ENCODE data around the gene IRX4. TPM values are rescaled to one million over a fixed set of nuclear protein-coding genes. Genes with fewer than 3 reads are reported as not detected.

The IRX4 gene
- total and polyA plus RNA-seq, 2 donors (not counting 1 experiment from before 2014, with no cell fraction given): not detected

DNA sequence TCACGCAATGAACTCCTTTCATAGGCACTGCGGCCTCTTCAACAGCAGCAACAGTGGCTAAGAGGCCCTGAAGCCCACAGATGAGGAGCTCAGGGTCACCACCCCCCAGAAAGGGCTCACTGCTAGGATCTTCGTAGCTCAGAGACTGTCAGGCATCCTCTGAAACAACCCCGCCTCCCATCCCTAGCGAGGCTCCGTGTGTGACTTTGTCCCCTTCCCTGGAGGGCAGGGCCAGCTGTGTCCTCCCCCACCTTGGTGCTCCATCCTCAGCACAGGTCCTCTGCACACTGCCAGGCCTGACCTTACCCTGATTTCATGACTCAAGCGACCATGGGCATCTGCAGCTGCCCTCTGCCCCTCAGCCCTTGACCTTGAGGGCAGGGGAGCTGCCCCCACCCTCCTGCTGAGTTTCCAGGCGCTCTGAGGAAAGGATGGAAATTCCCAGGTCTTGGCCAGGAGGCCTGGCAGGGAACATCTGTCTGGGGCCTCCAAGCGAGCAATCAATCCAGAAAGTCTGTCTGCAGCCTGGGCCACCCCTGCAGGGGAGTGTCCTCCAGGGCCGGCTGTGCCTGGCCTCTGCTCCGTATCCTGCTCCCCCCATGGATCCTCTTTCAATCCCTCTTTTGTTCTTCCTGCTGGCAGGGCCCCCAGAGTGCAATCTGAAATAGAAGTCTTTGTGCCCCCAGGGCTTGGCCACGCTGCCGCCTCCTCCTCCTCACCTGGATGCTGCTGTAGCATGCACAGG, 6.8 kb upstream of the IRX4 start:
- Histone ChIP-seq H3K27me3 (ENCODE audit: control insufficient read depth, insufficient read depth, low read length) (peaks cover 19% of the 10 kb centered on the region), H3K79me2 (ENCODE audit: control insufficient read depth, insufficient read depth, low read length) (no peaks in the 10 kb centered on the region), H3K27ac (ENCODE audit: insufficient read depth, low read length) (no peak overlapping the region), H3K9me3 (ENCODE audit: control insufficient read depth, insufficient read depth, low read depth, low read length) (no peaks in the 10 kb centered on the region), H4K20me1 (ENCODE audit: control insufficient read depth, extremely low read depth, insufficient read depth, low read length) (no peaks in the 10 kb centered on the region), H3K9ac (ENCODE audit: insufficient read depth, low read length) (no peak overlapping the region), H3K4me2 (ENCODE audit: extremely low read depth, insufficient read depth, low read length) (no peak overlapping the region), H3K4me1 (ENCODE audit: control insufficient read depth, extremely low read depth, insufficient read depth, low read length) (no peaks in the 10 kb centered on the region), H3K4me3 (replicated peaks in 1 of 4; ENCODE audit: control extremely low read depth in 1 of 4, insufficient read depth in 1 of 4, low read depth in 3 of 4, low read length in 4 of 4) (no peak overlapping the region), H2AFZ (ENCODE audit: low read length) (no peak overlapping the region), H3K36me3 (ENCODE audit: control insufficient read depth, insufficient read depth, low read length) (no peaks in the 10 kb centered on the region)
- DNase-seq (ENCODE audit: low read depth in 2 of 2): no peak
- TF ChIP-seq, protein P1, sequence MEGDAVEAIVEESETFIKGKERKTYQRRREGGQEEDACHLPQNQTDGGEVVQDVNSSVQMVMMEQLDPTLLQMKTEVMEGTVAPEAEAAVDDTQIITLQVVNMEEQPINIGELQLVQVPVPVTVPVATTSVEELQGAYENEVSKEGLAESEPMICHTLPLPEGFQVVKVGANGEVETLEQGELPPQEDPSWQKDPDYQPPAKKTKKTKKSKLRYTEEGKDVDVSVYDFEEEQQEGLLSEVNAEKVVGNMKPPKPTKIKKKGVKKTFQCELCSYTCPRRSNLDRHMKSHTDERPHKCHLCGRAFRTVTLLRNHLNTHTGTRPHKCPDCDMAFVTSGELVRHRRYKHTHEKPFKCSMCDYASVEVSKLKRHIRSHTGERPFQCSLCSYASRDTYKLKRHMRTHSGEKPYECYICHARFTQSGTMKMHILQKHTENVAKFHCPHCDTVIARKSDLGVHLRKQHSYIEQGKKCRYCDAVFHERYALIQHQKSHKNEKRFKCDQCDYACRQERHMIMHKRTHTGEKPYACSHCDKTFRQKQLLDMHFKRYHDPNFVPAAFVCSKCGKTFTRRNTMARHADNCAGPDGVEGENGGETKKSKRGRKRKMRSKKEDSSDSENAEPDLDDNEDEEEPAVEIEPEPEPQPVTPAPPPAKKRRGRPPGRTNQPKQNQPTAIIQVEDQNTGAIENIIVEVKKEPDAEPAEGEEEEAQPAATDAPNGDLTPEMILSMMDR (conservative IDR thresholded peaks at IDR 0.05 in 1 of 2, IDR thresholded peaks at IDR 0.05 in 1 of 2; ENCODE audit: low read depth in 1 of 2, low read length in 2 of 2): no peak
- no peak for TF ChIP-seq EZH2 (IDR thresholded peaks at IDR 0.05; ENCODE audit: low read length, missing control alignments)

- Histone ChIP-seq H2AFZ (ENCODE audit: low read length) (no peak overlapping the region), H3K36me3 (ENCODE audit: control insufficient read depth, insufficient read depth, low read length) (no peaks in the 10 kb centered on the region), H3K27ac (ENCODE audit: insufficient read depth, low read length) (no peak overlapping the region), H3K4me2 (ENCODE audit: extremely low read depth, insufficient read depth, low read length) (no peak overlapping the region), H3K9me3 (ENCODE audit: control insufficient read depth, insufficient read depth, low read depth, low read length) (no peaks in the 10 kb centered on the region), H4K20me1 (ENCODE audit: control insufficient read depth, extremely low read depth, insufficient read depth, low read length) (no peaks in the 10 kb centered on the region), H3K79me2 (ENCODE audit: control insufficient read depth, insufficient read depth, low read length) (no peaks in the 10 kb centered on the region), H3K9ac (ENCODE audit: insufficient read depth, low read length) (no peak overlapping the region), H3K4me1 (ENCODE audit: control insufficient read depth, extremely low read depth, insufficient read depth, low read length) (no peaks in the 10 kb centered on the region), H3K27me3 (ENCODE audit: control insufficient read depth, insufficient read depth, low read length) (peaks cover 27% of the 10 kb centered on the region), H3K4me3 (replicated peaks in 1 of 4; ENCODE audit: control extremely low read depth in 1 of 4, insufficient read depth in 1 of 4, low read depth in 3 of 4, low read length in 4 of 4) (no peak overlapping the region)
- TF ChIP-seq, protein P1 (conservative IDR thresholded peaks at IDR 0.05 in 1 of 2, IDR thresholded peaks at IDR 0.05 in 1 of 2; ENCODE audit: low read depth in 1 of 2, low read length in 2 of 2): no peak
- no peak for TF ChIP-seq EZH2 (IDR thresholded peaks at IDR 0.05; ENCODE audit: low read length, missing control alignments)
- no peak for DNase-seq (ENCODE audit: low read depth in 2 of 2)
These were observed 6.0 kb upstream of the IRX4 start for GRCh38 chr5:1888541-1889251.

DNA sequence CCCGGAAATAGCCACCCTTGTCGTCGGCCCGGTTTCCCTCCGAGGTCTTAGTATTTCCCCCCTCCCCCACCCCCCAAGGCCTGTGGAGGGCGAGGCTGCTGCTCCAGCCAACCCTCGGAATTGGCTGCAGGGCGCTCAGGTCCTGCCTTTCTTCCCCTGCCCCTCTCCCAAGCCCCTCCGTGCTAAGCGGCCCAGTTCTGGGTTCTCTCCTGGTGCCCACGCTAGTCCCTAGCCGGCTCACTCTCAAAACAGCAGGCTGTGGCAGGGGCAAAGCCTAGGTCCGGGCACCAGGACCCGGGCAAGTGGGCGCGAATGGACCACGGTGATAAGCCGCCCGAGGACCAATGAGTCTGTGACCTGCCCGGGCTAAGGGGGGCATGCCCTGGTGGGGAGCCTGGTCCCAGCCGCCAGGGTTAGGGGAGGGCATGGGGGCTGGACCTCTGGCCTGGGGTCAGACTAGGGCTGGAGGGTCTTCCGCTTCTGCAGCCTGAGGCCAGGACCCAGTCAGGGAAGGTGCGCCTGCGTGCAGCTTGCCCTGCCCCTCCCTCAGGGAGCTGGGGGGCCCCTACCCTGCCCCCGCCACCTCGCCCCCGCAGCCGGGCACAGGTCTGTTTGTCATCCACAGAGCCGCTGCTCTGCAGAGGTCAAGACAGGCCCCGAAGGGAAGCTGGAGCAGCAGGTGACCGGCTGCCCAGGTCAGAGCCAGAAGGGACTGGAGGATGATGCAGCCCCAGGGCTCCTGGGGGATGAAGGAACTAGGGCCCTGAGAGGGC, 5.0 kb upstream of the IRX4 start:
- no peak overlapping the region for H3K9ac ChIP-seq (ENCODE audit: insufficient read depth, low read length)
- peaks cover 36% of the 10 kb centered on the region for H3K27me3 ChIP-seq (ENCODE audit: control insufficient read depth, insufficient read depth, low read length)
- no peaks in the 10 kb centered on the region for H3K79me2 ChIP-seq (ENCODE audit: control insufficient read depth, insufficient read depth, low read length)

More for the DNA sequence above, 5.0 kb upstream of the IRX4 start:
- no peak overlapping the region for H3K4me2 ChIP-seq (ENCODE audit: extremely low read depth, insufficient read depth, low read length)
- H3K36me3 ChIP-seq (ENCODE audit: control insufficient read depth, insufficient read depth, low read length): no peaks in the 10 kb centered on the region
- no peaks in the 10 kb centered on the region for H3K4me1 ChIP-seq (ENCODE audit: control insufficient read depth, extremely low read depth, insufficient read depth, low read length)
- no peak overlapping the region for H3K27ac ChIP-seq (ENCODE audit: insufficient read depth, low read length)
- no peak overlapping the region for H3K4me3 ChIP-seq (replicated peaks in 1 of 4; ENCODE audit: control extremely low read depth in 1 of 4, insufficient read depth in 1 of 4, low read depth in 3 of 4, low read length in 4 of 4)
- no peaks in the 10 kb centered on the region for H4K20me1 ChIP-seq (ENCODE audit: control insufficient read depth, extremely low read depth, insufficient read depth, low read length)
- no peaks in the 10 kb centered on the region for H3K9me3 ChIP-seq (ENCODE audit: control insufficient read depth, insufficient read depth, low read depth, low read length)
- no peak overlapping the region for H2AFZ ChIP-seq (ENCODE audit: low read length)
- DNase-seq (ENCODE audit: low read depth in 2 of 2): no peak
- TF ChIP-seq EZH2 (IDR thresholded peaks at IDR 0.05; ENCODE audit: low read length, missing control alignments): no peak
- TF ChIP-seq, protein P1 (conservative IDR thresholded peaks at IDR 0.05 in 1 of 2, IDR thresholded peaks at IDR 0.05 in 1 of 2; ENCODE audit: low read depth in 1 of 2, low read length in 2 of 2): no peak

Measured in fibroblast of lung (primary cell).